Measurements from ENCODE around the gene CCDC195.

DNA sequence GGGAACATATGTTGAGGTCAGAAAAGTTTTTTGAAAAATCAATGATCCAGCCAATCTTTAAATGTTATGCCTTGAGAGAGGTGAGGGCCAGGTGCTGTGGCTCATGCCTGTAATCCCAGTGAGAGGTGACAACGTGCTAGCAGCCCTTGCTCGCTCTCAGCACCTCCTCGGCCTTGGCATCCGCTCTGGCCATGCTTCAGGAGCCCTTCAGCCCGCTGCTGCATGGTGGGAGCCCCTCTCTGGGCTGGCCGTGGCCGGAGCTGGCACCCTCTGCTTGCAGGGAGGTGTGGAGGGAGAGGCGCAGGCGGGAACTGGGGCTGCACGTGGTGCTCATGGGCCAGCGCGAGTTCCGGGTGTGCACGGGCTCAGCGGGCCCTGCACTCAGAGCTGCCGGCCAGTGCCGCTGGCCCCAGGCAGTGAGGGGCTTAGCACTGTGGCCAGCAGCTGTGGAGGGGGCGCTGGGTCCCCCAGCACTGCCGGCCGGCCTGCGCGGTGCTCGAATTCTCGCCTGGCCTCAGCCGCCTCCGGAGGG lies 61.1 kb downstream of the CCDC195 start:
- TF ChIP-seq, protein P1, sequence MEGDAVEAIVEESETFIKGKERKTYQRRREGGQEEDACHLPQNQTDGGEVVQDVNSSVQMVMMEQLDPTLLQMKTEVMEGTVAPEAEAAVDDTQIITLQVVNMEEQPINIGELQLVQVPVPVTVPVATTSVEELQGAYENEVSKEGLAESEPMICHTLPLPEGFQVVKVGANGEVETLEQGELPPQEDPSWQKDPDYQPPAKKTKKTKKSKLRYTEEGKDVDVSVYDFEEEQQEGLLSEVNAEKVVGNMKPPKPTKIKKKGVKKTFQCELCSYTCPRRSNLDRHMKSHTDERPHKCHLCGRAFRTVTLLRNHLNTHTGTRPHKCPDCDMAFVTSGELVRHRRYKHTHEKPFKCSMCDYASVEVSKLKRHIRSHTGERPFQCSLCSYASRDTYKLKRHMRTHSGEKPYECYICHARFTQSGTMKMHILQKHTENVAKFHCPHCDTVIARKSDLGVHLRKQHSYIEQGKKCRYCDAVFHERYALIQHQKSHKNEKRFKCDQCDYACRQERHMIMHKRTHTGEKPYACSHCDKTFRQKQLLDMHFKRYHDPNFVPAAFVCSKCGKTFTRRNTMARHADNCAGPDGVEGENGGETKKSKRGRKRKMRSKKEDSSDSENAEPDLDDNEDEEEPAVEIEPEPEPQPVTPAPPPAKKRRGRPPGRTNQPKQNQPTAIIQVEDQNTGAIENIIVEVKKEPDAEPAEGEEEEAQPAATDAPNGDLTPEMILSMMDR (IDR thresholded peaks at IDR 0.05) = no peak
- TF ChIP-seq POLR2A (IDR thresholded peaks at IDR 0.05) = no peak
